Measurements from ENCODE around the gene PRKAB1.
"Not testable (repeated sequence)": the region's sequence is repeated elsewhere in the genome, so short reads cannot be mapped to it uniquely, and the experiment has no call there.

The PRKAB1 gene, protein sequence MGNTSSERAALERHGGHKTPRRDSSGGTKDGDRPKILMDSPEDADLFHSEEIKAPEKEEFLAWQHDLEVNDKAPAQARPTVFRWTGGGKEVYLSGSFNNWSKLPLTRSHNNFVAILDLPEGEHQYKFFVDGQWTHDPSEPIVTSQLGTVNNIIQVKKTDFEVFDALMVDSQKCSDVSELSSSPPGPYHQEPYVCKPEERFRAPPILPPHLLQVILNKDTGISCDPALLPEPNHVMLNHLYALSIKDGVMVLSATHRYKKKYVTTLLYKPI

DNA sequence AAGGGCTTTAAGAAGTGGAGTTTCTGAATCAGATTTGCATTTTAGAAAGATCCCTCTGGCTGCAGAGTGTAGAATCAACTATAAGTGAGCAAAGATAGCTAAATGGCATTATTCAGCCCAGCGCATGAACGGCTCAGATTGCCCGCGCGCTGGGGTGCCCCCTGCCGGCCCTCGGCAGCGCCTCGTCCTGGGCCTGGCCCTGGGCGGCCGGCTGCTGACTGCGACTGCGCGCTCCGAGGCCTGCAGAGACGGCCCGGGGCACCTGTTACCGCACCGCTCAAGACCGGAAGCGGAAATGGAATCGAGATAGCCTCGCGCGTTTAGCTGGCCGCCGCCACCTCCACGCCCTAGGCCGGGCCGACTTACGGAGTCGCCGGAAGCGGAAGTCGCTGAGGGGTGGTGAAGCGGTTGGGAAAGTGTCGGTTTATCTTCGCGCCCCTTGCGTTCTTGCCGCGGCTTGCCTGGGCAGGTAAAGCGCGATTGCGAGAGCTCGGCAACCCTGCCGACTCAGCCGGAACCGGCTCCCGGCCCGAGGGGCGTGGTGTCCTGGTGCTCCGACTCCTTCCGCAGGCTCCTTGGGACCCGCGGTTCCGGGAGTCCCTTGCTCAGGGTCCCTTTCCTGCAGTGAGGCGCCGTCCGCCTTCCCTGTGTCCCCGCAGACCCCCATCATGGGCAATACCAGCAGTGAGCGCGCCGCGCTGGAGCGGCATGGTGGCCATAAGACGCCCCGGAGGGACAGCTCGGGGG lies at the start of gene PRKAB1:
Gene PRKAB1, plus strand, starts transcription at position 557 of the 747 bp plus-strand sequence. Its CDS starts 112 bp downstream, at position 669.
- H3K4me3 ChIP-seq (replicated peaks; ENCODE audit: low read depth, low read length), result peak within 1 kb of the TSS; percentile 93
- TF ChIP-seq, protein P1, sequence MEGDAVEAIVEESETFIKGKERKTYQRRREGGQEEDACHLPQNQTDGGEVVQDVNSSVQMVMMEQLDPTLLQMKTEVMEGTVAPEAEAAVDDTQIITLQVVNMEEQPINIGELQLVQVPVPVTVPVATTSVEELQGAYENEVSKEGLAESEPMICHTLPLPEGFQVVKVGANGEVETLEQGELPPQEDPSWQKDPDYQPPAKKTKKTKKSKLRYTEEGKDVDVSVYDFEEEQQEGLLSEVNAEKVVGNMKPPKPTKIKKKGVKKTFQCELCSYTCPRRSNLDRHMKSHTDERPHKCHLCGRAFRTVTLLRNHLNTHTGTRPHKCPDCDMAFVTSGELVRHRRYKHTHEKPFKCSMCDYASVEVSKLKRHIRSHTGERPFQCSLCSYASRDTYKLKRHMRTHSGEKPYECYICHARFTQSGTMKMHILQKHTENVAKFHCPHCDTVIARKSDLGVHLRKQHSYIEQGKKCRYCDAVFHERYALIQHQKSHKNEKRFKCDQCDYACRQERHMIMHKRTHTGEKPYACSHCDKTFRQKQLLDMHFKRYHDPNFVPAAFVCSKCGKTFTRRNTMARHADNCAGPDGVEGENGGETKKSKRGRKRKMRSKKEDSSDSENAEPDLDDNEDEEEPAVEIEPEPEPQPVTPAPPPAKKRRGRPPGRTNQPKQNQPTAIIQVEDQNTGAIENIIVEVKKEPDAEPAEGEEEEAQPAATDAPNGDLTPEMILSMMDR (IDR thresholded peaks at IDR 0.05; ENCODE audit: low read length, missing control alignments), result peak; percentile 55
- peak; percentile 98 for DNase-seq (ENCODE audit: low read depth)

DNA sequence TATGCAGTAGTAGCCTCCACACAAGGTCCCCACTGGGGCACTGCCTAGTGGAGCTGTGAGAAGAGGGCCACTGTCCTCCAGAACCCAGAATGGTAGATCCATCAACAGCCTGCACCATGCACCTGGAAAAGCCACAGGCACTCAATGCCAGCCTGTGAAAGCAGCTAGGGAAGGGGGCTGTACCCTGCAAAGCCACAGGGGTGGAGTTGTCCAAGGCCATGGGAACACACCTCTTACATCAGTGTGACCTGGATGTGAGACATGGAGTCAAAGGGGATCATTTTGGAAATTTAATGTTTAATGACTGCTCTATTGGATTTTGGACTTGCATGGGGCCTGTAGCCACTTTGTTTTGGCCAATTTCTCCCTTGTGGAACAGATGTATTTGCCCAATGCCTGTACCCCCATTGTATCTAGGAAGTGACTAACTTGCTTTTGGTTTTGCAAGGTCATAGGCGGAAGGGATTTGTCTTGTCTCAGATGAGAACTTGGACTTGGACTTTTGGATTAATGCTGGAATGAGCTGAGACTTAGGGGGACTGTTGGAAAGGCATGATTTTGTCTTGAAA lies 49.5 kb upstream of the PRKAB1 start:
- DNase-seq (ENCODE audit: low read depth); H3K4me3 ChIP-seq (replicated peaks; ENCODE audit: low read depth, low read length): not testable (repeated sequence)

DNA sequence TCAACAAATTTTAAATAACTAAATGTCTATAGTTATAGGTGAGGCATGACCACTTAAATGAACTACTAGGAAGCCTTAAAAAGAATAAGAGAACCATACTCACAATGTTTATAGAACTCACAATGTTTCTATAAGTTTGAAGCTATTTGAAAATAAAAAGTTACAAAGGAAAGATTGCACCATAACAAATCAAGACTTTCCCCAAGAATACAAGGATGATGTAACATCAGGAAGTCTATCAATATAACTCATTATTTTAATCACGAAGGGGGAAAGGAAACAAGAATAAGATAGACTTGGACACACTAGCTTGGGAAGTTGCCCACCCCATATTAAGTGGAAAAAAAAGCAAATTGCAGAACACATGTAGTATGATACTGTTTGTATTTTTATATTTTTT lies 47.4 kb upstream of the PRKAB1 start:
- TF ChIP-seq, protein P1 (IDR thresholded peaks at IDR 0.05; ENCODE audit: low read length, missing control alignments), result no peak
- no peak overlapping the region for H3K4me3 ChIP-seq (replicated peaks; ENCODE audit: low read depth, low read length)
- peak; percentile 19 for DNase-seq (ENCODE audit: low read depth)

DNA sequence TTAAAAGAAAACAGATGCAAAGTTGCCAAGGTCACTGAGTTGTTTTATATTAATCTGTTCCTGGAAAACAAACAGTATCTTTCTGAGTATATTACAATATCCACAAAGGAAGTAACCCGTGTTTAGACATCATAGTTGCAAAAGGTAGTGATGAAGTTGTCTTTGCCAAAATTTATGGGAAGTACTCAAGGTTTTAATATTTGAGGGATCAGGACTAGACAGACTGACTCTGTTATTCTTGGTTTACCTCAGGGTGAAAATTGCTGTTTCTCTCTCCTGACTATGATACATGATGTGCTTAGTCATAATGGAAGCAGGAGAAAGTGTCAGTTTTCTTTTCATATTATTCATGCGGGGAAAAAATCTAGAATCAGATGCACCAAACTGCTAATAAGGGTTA lies 46.1 kb upstream of the PRKAB1 start:
- DNase-seq (ENCODE audit: low read depth), result no peak
- H3K4me3 ChIP-seq (replicated peaks; ENCODE audit: low read depth, low read length), result no peak overlapping the region
- TF ChIP-seq, protein P1 (IDR thresholded peaks at IDR 0.05; ENCODE audit: low read length, missing control alignments), result no peak

DNA sequence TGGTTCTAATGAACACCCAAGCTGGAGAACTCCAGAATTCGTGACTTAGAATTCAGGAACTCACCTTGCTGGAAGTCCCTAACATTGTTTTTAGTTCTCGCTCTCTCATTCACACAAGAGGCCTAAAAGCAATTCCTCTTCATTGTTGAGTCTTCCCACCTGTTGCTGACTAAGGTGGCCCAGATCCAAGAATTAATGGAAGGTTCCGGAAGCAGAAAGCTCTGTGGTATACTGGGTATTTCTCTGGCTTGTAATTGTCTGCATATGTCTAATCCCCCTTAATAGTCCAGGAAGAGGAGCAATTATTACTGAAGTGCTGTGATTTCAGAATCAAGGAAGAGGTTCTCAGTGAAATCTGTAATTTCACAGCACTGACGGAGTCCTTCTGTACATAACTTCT lies 43.0 kb upstream of the PRKAB1 start:
- peak; percentile 53 for DNase-seq (ENCODE audit: low read depth)
- TF ChIP-seq, protein P1 (IDR thresholded peaks at IDR 0.05; ENCODE audit: low read length, missing control alignments), result no peak
- no peak overlapping the region for H3K4me3 ChIP-seq (replicated peaks; ENCODE audit: low read depth, low read length)

DNA sequence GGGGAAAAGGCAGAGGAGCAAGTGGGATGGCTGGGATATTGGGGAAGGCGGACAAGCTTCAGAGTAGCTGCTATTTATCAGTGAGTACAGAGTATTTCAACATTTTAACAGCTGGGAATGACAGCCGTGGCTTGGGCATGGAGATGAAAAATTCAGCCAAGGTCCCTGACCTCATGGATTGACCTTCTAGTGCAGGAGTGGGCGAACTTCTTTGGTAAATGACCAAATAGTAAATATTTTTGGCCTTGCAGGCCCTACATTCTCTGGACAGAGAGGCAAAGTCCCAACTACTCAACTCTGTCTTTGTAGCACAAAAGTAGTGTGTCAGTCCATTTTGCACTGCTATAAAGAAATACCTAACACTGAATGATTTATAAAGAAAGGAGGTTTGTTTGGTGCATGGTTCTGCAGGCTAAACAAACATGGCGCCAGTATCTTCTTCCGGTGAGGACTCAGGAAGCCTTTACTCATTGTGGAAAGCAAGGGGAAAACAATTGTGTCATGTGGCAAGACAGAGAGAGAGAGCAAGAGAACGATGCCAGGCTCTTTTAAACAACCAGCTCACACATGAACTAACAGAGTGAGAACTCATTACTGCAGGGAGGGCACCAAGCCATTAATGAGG lies 40.8 kb upstream of the PRKAB1 start:
- DNase-seq (ENCODE audit: low read depth), result no peak
- TF ChIP-seq, protein P1 (IDR thresholded peaks at IDR 0.05; ENCODE audit: low read length, missing control alignments), result no peak
- no peak overlapping the region for H3K4me3 ChIP-seq (replicated peaks; ENCODE audit: low read depth, low read length)

DNA sequence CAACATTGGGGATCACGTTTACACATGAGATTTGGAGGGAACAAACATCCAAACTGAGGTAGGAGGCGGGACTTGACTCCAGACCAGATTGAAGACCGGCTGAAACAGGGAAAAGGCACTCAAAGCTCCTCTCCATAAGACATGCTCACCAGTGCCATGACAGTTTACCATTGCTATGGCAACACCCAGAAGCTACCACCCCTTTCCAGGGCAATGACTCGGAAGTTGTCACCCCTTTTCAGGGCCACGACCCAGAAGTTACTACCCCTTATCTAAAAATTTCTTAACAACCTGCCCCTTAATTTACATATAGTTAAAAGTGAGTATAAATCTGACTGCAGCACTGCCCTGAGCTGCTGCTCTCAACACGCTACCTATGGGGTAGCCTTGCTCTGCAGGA lies 40.2 kb upstream of the PRKAB1 start:
- TF ChIP-seq, protein P1 (IDR thresholded peaks at IDR 0.05; ENCODE audit: low read length, missing control alignments), result no peak
- H3K4me3 ChIP-seq (replicated peaks; ENCODE audit: low read depth, low read length), result no peak overlapping the region
- no peak for DNase-seq (ENCODE audit: low read depth)
